ENCODE data around the gene RSPH10B. TPM values are rescaled to one million over a fixed set of nuclear protein-coding genes. Genes with fewer than 3 reads are reported as not detected.
"Not testable (repeated sequence)": the region's sequence is repeated elsewhere in the genome, so short reads cannot be mapped to it uniquely, and the experiment has no call there.

RSPH10B gene
- total and polyA plus RNA-seq, 2 of the 8 experiments (the other 6 are each of a cell fraction or from before 2014, with no cell fraction given) = 0.17 to 0.45 TPM

GRCh38 chr7:5903002-5903401 lies 67.5 kb downstream of the RSPH10B start:
- H3K23me2 ChIP-seq (ENCODE audit: low read depth, low read length); H4K8ac ChIP-seq (ENCODE audit: extremely low read depth, insufficient read depth, low read length); H3K18ac ChIP-seq (ENCODE audit: extremely low read depth, low read length); H2BK12ac ChIP-seq (ENCODE audit: low read depth, low read length); H2BK15ac ChIP-seq (ENCODE audit: low read length); H3K4me3 ChIP-seq (ENCODE audit: extremely low read depth in 1 of 4, insufficient read depth in 2 of 4, low read depth in 3 of 4, low read length in 4 of 4); H2AK5ac ChIP-seq (ENCODE audit: low read depth, low read length); H3K56ac ChIP-seq (replicated peaks; ENCODE audit: insufficient read length, low read depth, low read length); H4K91ac ChIP-seq (replicated peaks; ENCODE audit: insufficient read length, low read length); H2AFZ ChIP-seq (ENCODE audit: low read length); H4K5ac ChIP-seq (ENCODE audit: insufficient read length, low read depth, low read length); H3K27me3 ChIP-seq (replicated peaks in 1 of 4; ENCODE audit: control insufficient read depth in 3 of 4, extremely low read depth in 1 of 4, insufficient read depth in 3 of 4, low read length in 3 of 4); H3K4ac ChIP-seq (replicated peaks; ENCODE audit: insufficient read length, low read depth, low read length); CTCF ChIA-PET (ENCODE audit: partially characterized antibody); H2BK20ac ChIP-seq (ENCODE audit: low read length); POLR2A ChIA-PET (ENCODE audit: partially characterized antibody); H2BK120ac ChIP-seq (replicated peaks; ENCODE audit: low read depth, low read length); DNase-seq (ENCODE audit: low read depth in 1 of 2, low spot score in 2 of 2); H3K9ac ChIP-seq (replicated peaks in 1 of 4; ENCODE audit: extremely low read depth in 1 of 4, low read depth in 3 of 4, low read length in 3 of 4); H3K23ac ChIP-seq (ENCODE audit: insufficient read length); H3K79me2 ChIP-seq (ENCODE audit: control insufficient read depth in 1 of 2, insufficient read depth in 2 of 2, low read length in 2 of 2); H4K20me1 ChIP-seq (replicated peaks in 1 of 2; ENCODE audit: control insufficient read depth in 1 of 2, insufficient read depth in 2 of 2, low read length in 2 of 2); H3K4me2 ChIP-seq (ENCODE audit: insufficient read depth in 1 of 2, low read depth in 2 of 2, low read length in 2 of 2); H3K9me3 ChIP-seq (ENCODE audit: insufficient read depth in 2 of 2, low read depth in 1 of 2, low read length in 1 of 2); H3K14ac ChIP-seq (ENCODE audit: insufficient read length); H3K27ac ChIP-seq (ENCODE audit: low read depth, low read length); FAIRE-seq; H2BK5ac ChIP-seq (ENCODE audit: low read depth, low read length); H3K79me1 ChIP-seq (ENCODE audit: low read depth, low read length); H3K4me1 ChIP-seq (replicated peaks in 1 of 4; ENCODE audit: control insufficient read depth in 3 of 4, insufficient read depth in 4 of 4, low read length in 3 of 4): not testable (repeated sequence)
- WGBS, 2 experiments (ENCODE audit: extremely low coverage in 1 of 2, insufficient coverage in 1 of 2, insufficient read length in 1 of 2, insufficient replicate concordance in 2 of 2, low coverage in 1 of 2, low lambda C conversion rate in 2 of 2, missing lambda C conversion rate in 1 of 2) = 97% methylated on average over 6 of the region's 6 CpGs; no CpG with 5 or more reads in 1 of the 2 experiments
- H3K36me3 ChIP-seq (ENCODE audit: control insufficient read depth in 2 of 4, insufficient read depth in 4 of 4, low read length in 3 of 4) = peaks cover 0 to 13% (median 2%) of the 10 kb centered on the region in 4 experiments; a peak in 4 of 8 replicates

- H4K8ac ChIP-seq (ENCODE audit: extremely low read depth, insufficient read depth, low read length); H3K9ac ChIP-seq (replicated peaks in 1 of 4; ENCODE audit: extremely low read depth in 1 of 4, low read depth in 3 of 4, low read length in 3 of 4); H4K5ac ChIP-seq (ENCODE audit: insufficient read length, low read depth, low read length); H3K23me2 ChIP-seq (ENCODE audit: low read depth, low read length); H2BK5ac ChIP-seq (ENCODE audit: low read depth, low read length); FAIRE-seq; H3K27me3 ChIP-seq (replicated peaks in 1 of 4; ENCODE audit: control insufficient read depth in 3 of 4, extremely low read depth in 1 of 4, insufficient read depth in 3 of 4, low read length in 3 of 4); H2AFZ ChIP-seq (ENCODE audit: low read length); H3K23ac ChIP-seq (ENCODE audit: insufficient read length); H4K91ac ChIP-seq (replicated peaks; ENCODE audit: insufficient read length, low read length); CTCF ChIA-PET (ENCODE audit: partially characterized antibody); H3K4ac ChIP-seq (replicated peaks; ENCODE audit: insufficient read length, low read depth, low read length); H3K27ac ChIP-seq (ENCODE audit: low read depth, low read length); H3K14ac ChIP-seq (ENCODE audit: insufficient read length); H2BK15ac ChIP-seq (ENCODE audit: low read length); H3K18ac ChIP-seq (ENCODE audit: extremely low read depth, low read length); H3K4me1 ChIP-seq (replicated peaks in 1 of 4; ENCODE audit: control insufficient read depth in 3 of 4, insufficient read depth in 4 of 4, low read length in 3 of 4); H3K36me3 ChIP-seq (ENCODE audit: control insufficient read depth in 2 of 4, insufficient read depth in 4 of 4, low read length in 3 of 4); H3K9me3 ChIP-seq (ENCODE audit: insufficient read depth in 2 of 2, low read depth in 1 of 2, low read length in 1 of 2); H2AK5ac ChIP-seq (ENCODE audit: low read depth, low read length); POLR2A ChIA-PET (ENCODE audit: partially characterized antibody); H3K4me2 ChIP-seq (ENCODE audit: insufficient read depth in 1 of 2, low read depth in 2 of 2, low read length in 2 of 2); H3K56ac ChIP-seq (replicated peaks; ENCODE audit: insufficient read length, low read depth, low read length); H3K79me2 ChIP-seq (ENCODE audit: control insufficient read depth in 1 of 2, insufficient read depth in 2 of 2, low read length in 2 of 2); H4K20me1 ChIP-seq (replicated peaks in 1 of 2; ENCODE audit: control insufficient read depth in 1 of 2, insufficient read depth in 2 of 2, low read length in 2 of 2); H2BK12ac ChIP-seq (ENCODE audit: low read depth, low read length); H2BK120ac ChIP-seq (replicated peaks; ENCODE audit: low read depth, low read length); H3K79me1 ChIP-seq (ENCODE audit: low read depth, low read length); H2BK20ac ChIP-seq (ENCODE audit: low read length): not testable (repeated sequence)
- peak; percentile 5 to 75 for DNase-seq (ENCODE audit: low read depth in 1 of 2, low spot score in 2 of 2)
- 4% methylated on average over 16 of the region's 64 CpGs; no CpG with 5 or more reads in 1 of the 2 experiments for WGBS, 2 experiments (ENCODE audit: extremely low coverage in 1 of 2, insufficient coverage in 1 of 2, insufficient read length in 1 of 2, insufficient replicate concordance in 2 of 2, low coverage in 1 of 2, low lambda C conversion rate in 2 of 2, missing lambda C conversion rate in 1 of 2)
- peak within 1 kb of the TSS in 3 of 4 experiments; percentile 12 to 52 (median 35); a peak in 4 of 8 replicates for H3K4me3 ChIP-seq (ENCODE audit: extremely low read depth in 1 of 4, insufficient read depth in 2 of 4, low read depth in 3 of 4, low read length in 4 of 4)
These were observed 71.8 kb downstream of the RSPH10B start, which contains the start of gene CCZ1 for GRCh38 chr7:5898480-5899224. Gene CCZ1, plus strand, starts transcription at chr7:5898733. Its CDS starts 67 bp downstream, at chr7:5898800.
